Measurements from ENCODE around the gene MEF2C. TPM values are rescaled to one million over a fixed set of nuclear protein-coding genes. Genes with fewer than 3 reads are reported as not detected.

The MEF2C gene
- total RNA-seq, 1 donor from 2014 or later, result 54.2 TPM

DNA sequence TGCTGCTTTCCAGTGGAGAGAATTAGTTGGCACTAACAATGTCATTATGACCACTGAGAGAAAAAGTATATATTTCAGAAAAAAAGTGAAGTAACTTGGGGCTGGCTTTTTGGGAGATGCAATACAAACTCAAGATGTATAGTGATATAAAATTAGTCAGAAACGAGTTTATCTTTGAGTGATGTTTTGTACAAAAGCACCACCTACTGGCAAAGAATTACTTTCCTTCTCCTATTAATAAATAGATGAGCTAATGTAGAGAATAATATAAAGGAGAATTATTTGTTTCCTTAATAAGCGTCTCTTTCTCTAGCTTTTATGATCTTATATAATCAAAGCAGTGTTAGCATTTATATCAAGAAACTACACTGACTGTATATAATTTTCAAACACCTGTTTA is 158.8 kb downstream of the MEF2C start:
- intact Hi-C loops (cut with micrococcal nuclease), result no loop called here
- Histone ChIP-seq H3K4me3 (no peak overlapping the region), H3K9me3 (replicated peaks) (no peaks in the 10 kb centered on the region), H3K27me3 (ENCODE audit: low read depth) (no peaks in the 10 kb centered on the region), H3K27ac (replicated peaks) (no peak overlapping the region), H3K4me1 (peaks cover 10% of the 10 kb centered on the region), H3K36me3 (peaks cover 78% of the 10 kb centered on the region)
- no peak for DNase-seq
- TF ChIP-seq, protein P1, sequence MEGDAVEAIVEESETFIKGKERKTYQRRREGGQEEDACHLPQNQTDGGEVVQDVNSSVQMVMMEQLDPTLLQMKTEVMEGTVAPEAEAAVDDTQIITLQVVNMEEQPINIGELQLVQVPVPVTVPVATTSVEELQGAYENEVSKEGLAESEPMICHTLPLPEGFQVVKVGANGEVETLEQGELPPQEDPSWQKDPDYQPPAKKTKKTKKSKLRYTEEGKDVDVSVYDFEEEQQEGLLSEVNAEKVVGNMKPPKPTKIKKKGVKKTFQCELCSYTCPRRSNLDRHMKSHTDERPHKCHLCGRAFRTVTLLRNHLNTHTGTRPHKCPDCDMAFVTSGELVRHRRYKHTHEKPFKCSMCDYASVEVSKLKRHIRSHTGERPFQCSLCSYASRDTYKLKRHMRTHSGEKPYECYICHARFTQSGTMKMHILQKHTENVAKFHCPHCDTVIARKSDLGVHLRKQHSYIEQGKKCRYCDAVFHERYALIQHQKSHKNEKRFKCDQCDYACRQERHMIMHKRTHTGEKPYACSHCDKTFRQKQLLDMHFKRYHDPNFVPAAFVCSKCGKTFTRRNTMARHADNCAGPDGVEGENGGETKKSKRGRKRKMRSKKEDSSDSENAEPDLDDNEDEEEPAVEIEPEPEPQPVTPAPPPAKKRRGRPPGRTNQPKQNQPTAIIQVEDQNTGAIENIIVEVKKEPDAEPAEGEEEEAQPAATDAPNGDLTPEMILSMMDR (IDR thresholded peaks at IDR 0.05; ENCODE audit: borderline replicate concordance), result peak; percentile 37

GRCh38 chr5:88722546-88723073 is 160.4 kb downstream of the MEF2C start:
- no peaks in the 10 kb centered on the region for H3K9me3 ChIP-seq (replicated peaks)
- H3K27me3 ChIP-seq (ENCODE audit: low read depth), result no peaks in the 10 kb centered on the region
- no peak overlapping the region for H3K27ac ChIP-seq (replicated peaks)
- TF ChIP-seq, protein P1 (IDR thresholded peaks at IDR 0.05; ENCODE audit: borderline replicate concordance), result no peak
- peaks cover 10% of the 10 kb centered on the region for H3K4me1 ChIP-seq
- intact Hi-C loops (cut with micrococcal nuclease), result no loop called here
- peaks cover 79% of the 10 kb centered on the region for H3K36me3 ChIP-seq
- H3K4me3 ChIP-seq, result no peak overlapping the region
- DNase-seq, result peak; percentile 14

- Histone ChIP-seq H3K4me3 (no peak overlapping the region), H3K36me3 (peaks cover 53% of the 10 kb centered on the region), H3K9me3 (replicated peaks) (no peaks in the 10 kb centered on the region), H3K4me1 (peaks cover 10% of the 10 kb centered on the region), H3K27me3 (ENCODE audit: low read depth) (no peaks in the 10 kb centered on the region), H3K27ac (replicated peaks) (no peak overlapping the region)
- intact Hi-C loops (cut with micrococcal nuclease), result no loop called here
- DNase-seq, result no peak
- TF ChIP-seq, protein P1 (IDR thresholded peaks at IDR 0.05; ENCODE audit: borderline replicate concordance), result no peak
Measured at GRCh38 chr5:88719434-88719833, 163.6 kb downstream of the MEF2C start.

DNA sequence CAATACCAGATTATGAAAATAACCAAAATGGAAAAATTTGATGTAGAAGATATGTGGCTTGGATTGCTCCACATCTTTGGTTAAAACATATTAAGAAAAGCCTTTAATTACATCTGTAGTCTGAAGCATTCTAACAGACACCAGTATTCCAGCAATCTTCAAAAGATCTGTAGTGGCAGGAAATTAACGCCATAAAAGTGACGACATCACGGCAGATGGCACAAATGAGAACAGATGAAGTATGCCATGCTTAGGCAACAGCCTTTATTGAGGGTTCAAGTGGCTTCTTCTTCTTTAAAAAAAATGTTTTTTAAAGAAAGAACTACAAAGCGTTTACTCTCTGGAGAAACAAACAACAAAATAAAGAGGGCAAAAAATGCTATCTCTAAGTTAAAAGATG is 164.2 kb downstream of the MEF2C start:
- Histone ChIP-seq H3K4me1 (peaks cover 10% of the 10 kb centered on the region), H3K9me3 (replicated peaks) (no peaks in the 10 kb centered on the region), H3K4me3 (no peak overlapping the region), H3K27ac (replicated peaks) (no peak overlapping the region), H3K36me3 (peaks cover 50% of the 10 kb centered on the region), H3K27me3 (ENCODE audit: low read depth) (no peaks in the 10 kb centered on the region)
- DNase-seq, result no peak
- TF ChIP-seq, protein P1 (IDR thresholded peaks at IDR 0.05; ENCODE audit: borderline replicate concordance), result no peak
- intact Hi-C loops (cut with micrococcal nuclease), result no loop called here

DNA sequence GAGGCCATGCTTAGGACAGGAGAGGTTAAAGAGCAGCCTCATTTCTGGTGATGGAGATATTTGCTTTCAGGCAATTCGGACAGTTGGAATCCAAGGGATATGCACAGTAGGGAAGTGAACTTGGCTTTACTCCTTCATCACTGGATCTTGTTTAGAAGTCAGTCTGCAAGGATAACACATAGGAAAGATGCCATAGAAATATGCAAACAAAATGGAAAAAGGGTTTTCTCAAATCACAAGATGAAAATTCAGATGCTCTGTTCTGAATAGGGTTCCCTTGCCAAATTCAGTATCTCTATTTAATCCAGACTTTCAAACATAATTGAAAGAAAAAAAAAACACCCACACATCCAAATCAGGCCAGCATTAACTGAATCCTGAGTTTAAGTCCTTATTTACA is 166.9 kb downstream of the MEF2C start:
- no peak for DNase-seq
- intact Hi-C loops (cut with micrococcal nuclease), result no loop called here
- TF ChIP-seq, protein P1 (IDR thresholded peaks at IDR 0.05; ENCODE audit: borderline replicate concordance), result no peak
- no peaks in the 10 kb centered on the region for H3K9me3 ChIP-seq (replicated peaks)
- peaks cover 10% of the 10 kb centered on the region for H3K4me1 ChIP-seq
- H3K27ac ChIP-seq (replicated peaks), result no peak overlapping the region
- no peak overlapping the region for H3K4me3 ChIP-seq
- H3K27me3 ChIP-seq (ENCODE audit: low read depth), result no peaks in the 10 kb centered on the region
- peaks cover 23% of the 10 kb centered on the region for H3K36me3 ChIP-seq
